HPDE6-E6E7 (cell line): Measurements from ENCODE around the gene RORC.
"Not testable (repeated sequence)": the region's sequence is repeated elsewhere in the genome, so short reads cannot be mapped to it uniquely, and the experiment has no call there.

Experiments used
- DNase-seq: peaks from one replicate; pipeline ENCODE4 v3.0.0; 2011; ENCODE audit warnings: missing footprints; ENCODE audit errors: extremely low spot score

The RORC gene

GRCh38 chr1:151775894-151776664, 55.5 kb downstream of the RORC start:
- no peak for DNase-seq

- DNase-seq: no peak
Measured at GRCh38 chr1:151774256-151774922, 57.2 kb downstream of the RORC start.

- peak; percentile 94 for DNase-seq
Measured at GRCh38 chr1:151773702-151774101, 57.9 kb downstream of the RORC start.

GRCh38 chr1:151769270-151769669, 62.3 kb downstream of the RORC start:
- DNase-seq: not testable (repeated sequence)

GRCh38 chr1:151768351-151769066, 63.1 kb downstream of the RORC start:
- peak; percentile 63 for DNase-seq

- no peak for DNase-seq
Measured at GRCh38 chr1:151763990-151764389, 67.6 kb downstream of the RORC start.

- peak; percentile 81 for DNase-seq
Measured at GRCh38 chr1:151762941-151763921, 68.4 kb downstream of the RORC start, which contains the start of gene MRPL9. Gene MRPL9 (minus strand): TSS chr1:151763496. CDS start chr1:151763479, 17 bp downstream.

GRCh38 chr1:151760597-151761385, 70.8 kb downstream of the RORC start:
- no peak for DNase-seq

GRCh38 chr1:151759241-151759640, 72.4 kb downstream of the RORC start:
- no peak for DNase-seq

GRCh38 chr1:151756291-151756690, 75.3 kb downstream of the RORC start:
- peak; percentile 58 for DNase-seq
